Loucy (cell line): ENCODE results near the gene ACADM.
A peak's percentile ranks its signal among the peaks of the same experiment; 100 is the strongest.
"Not testable (repeated sequence)": the region's sequence is repeated elsewhere in the genome, so short reads cannot be mapped to it uniquely, and the experiment has no call there.

Experiments used
- H2AFZ ChIP-seq: fragments of 200-600 bp; sonication (generic); 2 replicates; pipeline ENCODE4 v1.6.0; 2016; ENCODE audit warnings: antibody characterized with exemption, mild to moderate bottlenecking, low read length, moderate library complexity
- H3F3A ChIP-seq: fragments of 200-600 bp; 2 replicates; pipeline ENCODE4 v1.6.0; 2016; ENCODE audit warnings: antibody characterized with exemption, low read depth, mild to moderate bottlenecking
- H3K27me3 ChIP-seq: fragments of 200-600 bp; sonication (generic); 2 replicates; pipeline ENCODE4 v1.6.1; 2014; ENCODE audit warnings: low read length, mild to moderate bottlenecking; ENCODE audit not compliant: insufficient read depth, poor library complexity, severe bottlenecking
- H3K36me3 ChIP-seq: fragments of 200-600 bp; sonication (generic); 2 replicates; pipeline ENCODE4 v1.6.1; 2016; ENCODE audit warnings: low read length; ENCODE audit not compliant: insufficient read depth
- H3K4me1 ChIP-seq: fragments of 200-600 bp; sonication (generic); 2 replicates; pipeline ENCODE4 v1.5.1; 2014; ENCODE audit warnings: low read length, mild to moderate bottlenecking; ENCODE audit not compliant: insufficient read depth, poor library complexity, severe bottlenecking
- H3K4me2 ChIP-seq: fragments of 200-600 bp; sonication (generic); 2 replicates; pipeline ENCODE4 v1.6.0; 2014; ENCODE audit warnings: antibody characterized with exemption, low read length, low read depth, mild to moderate bottlenecking; ENCODE audit not compliant: poor library complexity, severe bottlenecking
- H3K4me3 ChIP-seq: fragments of 200-600 bp; sonication (generic); 2 replicates; pipeline ENCODE4 v1.5.1; 2014; ENCODE audit warnings: low read length, mild to moderate bottlenecking, mixed read lengths; ENCODE audit not compliant: poor library complexity, severe bottlenecking
- H3K79me2 ChIP-seq: fragments of 200-600 bp; sonication (generic); 2 replicates; pipeline ENCODE4 v1.6.1; 2014; ENCODE audit warnings: low read length; ENCODE audit not compliant: insufficient read depth
- H3K9ac ChIP-seq: fragments of 200-600 bp; sonication (generic); 2 replicates; pipeline ENCODE4 v1.6.0; 2014; ENCODE audit warnings: mild to moderate bottlenecking, low read depth, low read length, moderate library complexity; ENCODE audit not compliant: poor library complexity, severe bottlenecking
- H3K9me2 ChIP-seq: fragments of 200-600 bp; sonication (generic); replicated peaks from 2 replicates; pipeline ENCODE4 v1.6.1; 2016; ENCODE audit warnings: low read depth, low read length, mixed read lengths
- H3K9me3 ChIP-seq: fragments of 200-600 bp; sonication (generic); 2 replicates; pipeline ENCODE4 v1.6.1; 2014; ENCODE audit warnings: mild to moderate bottlenecking, antibody characterized with exemption, low read length, low read depth; ENCODE audit not compliant: insufficient read depth
- H4K20me1 ChIP-seq: fragments of 200-600 bp; sonication (generic); 2 replicates; pipeline ENCODE4 v1.6.0; 2014; ENCODE audit warnings: antibody characterized with exemption, low read length, mild to moderate bottlenecking; ENCODE audit not compliant: insufficient read depth, poor library complexity, severe bottlenecking
- CTCF ChIP-seq: fragments of 200-600 bp; sonication (generic); conservative IDR thresholded peaks from 2 replicates; pipeline ENCODE4 v1.5.1; 2014; ENCODE audit warnings: mild to moderate bottlenecking, antibody characterized with exemption, low read length
- EZH2phosphoT487 ChIP-seq: fragments of 200-600 bp; IDR thresholded peaks from 2 replicates; pipeline ENCODE4 v1.6.1; 2018; ENCODE audit warnings: antibody characterized with exemption, mild to moderate bottlenecking, moderate library complexity, borderline replicate concordance

The ACADM gene

GRCh38 chr1:75745276-75745675 lies 20.8 kb downstream of the ACADM start:
- Histone ChIP-seq H3K9me2 (no peaks in the 10 kb centered on the region), H3K79me2 (no peaks in the 10 kb centered on the region), H3K27me3 (no peaks in the 10 kb centered on the region), H3K9me3 (no peaks in the 10 kb centered on the region), H4K20me1 (peaks cover 6% of the 10 kb centered on the region), H3K4me1 (no peaks in the 10 kb centered on the region), H3K9ac (no peak overlapping the region), H3F3A (no peaks in the 10 kb centered on the region), H3K36me3 (peaks cover 33% of the 10 kb centered on the region), H2AFZ (no peak overlapping the region), H3K4me2 (no peak overlapping the region), H3K4me3 (no peak overlapping the region)
- TF ChIP-seq EZH2phosphoT487: no peak

- H3K9me2 ChIP-seq, H3K27me3 ChIP-seq, H3K4me1 ChIP-seq, H2AFZ ChIP-seq, H3F3A ChIP-seq, H4K20me1 ChIP-seq, H3K4me3 ChIP-seq, H3K79me2 ChIP-seq, H3K9me3 ChIP-seq, H3K4me2 ChIP-seq, H3K9ac ChIP-seq: not testable (repeated sequence)
- H3K36me3 ChIP-seq: peaks cover 19% of the 10 kb centered on the region; the same call in 1 of the 2 replicates
Measured at GRCh38 chr1:75757210-75757609, 32.7 kb downstream of the ACADM start.

GRCh38 chr1:75758543-75758942 lies 34.0 kb downstream of the ACADM start:
- peaks cover 18% of the 10 kb centered on the region; the same call in 1 of the 2 replicates for H3K36me3 ChIP-seq
- not testable (repeated sequence) for H3F3A ChIP-seq, H3K27me3 ChIP-seq, H3K4me2 ChIP-seq, H2AFZ ChIP-seq, H4K20me1 ChIP-seq, H3K9me2 ChIP-seq, H3K4me1 ChIP-seq, H3K4me3 ChIP-seq, H3K79me2 ChIP-seq, H3K9me3 ChIP-seq, H3K9ac ChIP-seq

GRCh38 chr1:75764057-75764655 lies 39.6 kb downstream of the ACADM start:
- Histone ChIP-seq H3K4me2 (no peak overlapping the region), H3K4me1 (no peaks in the 10 kb centered on the region), H3K9ac (no peak overlapping the region), H3K9me3 (no peaks in the 10 kb centered on the region), H3F3A (no peaks in the 10 kb centered on the region), H3K4me3 (no peak overlapping the region), H4K20me1 (no peaks in the 10 kb centered on the region), H3K79me2 (no peaks in the 10 kb centered on the region), H3K27me3 (no peaks in the 10 kb centered on the region), H3K36me3 (no peaks in the 10 kb centered on the region), H2AFZ (no peak overlapping the region), H3K9me2 (no peaks in the 10 kb centered on the region)
- TF ChIP-seq CTCF (peak; percentile 29), EZH2phosphoT487 (no peak)
